GM21576 (cell line): ENCODE results near the gene SMIM43.
"Not testable (repeated sequence)": the region's sequence is repeated elsewhere in the genome, so short reads cannot be mapped to it uniquely, and the experiment has no call there.

Experiments used
- ATAC-seq: cut with Tn5 transposase; IDR thresholded peaks from one replicate; pipeline ENCODE4 v1.9.1; 2021; ENCODE audit warnings: mild to moderate bottlenecking, moderate library complexity; ENCODE audit not compliant: unreplicated experiment

Gene SMIM43

GRCh38 chr4:121784401-121784800, 19.4 kb upstream of the SMIM43 start:
- no peak for ATAC-seq

- ATAC-seq, result no peak
These were observed 18.2 kb upstream of the SMIM43 start for GRCh38 chr4:121783210-121783609.

- no peak for ATAC-seq
These were observed 14.1 kb upstream of the SMIM43 start for GRCh38 chr4:121778991-121779628.

GRCh38 chr4:121777625-121778024, 12.7 kb upstream of the SMIM43 start:
- ATAC-seq, result no peak

GRCh38 chr4:121776610-121777401, 11.8 kb upstream of the SMIM43 start:
- ATAC-seq, result no peak

- ATAC-seq, result no peak
These were observed 8.9 kb upstream of the SMIM43 start for GRCh38 chr4:121773883-121774282.

GRCh38 chr4:121771869-121772268, 6.9 kb upstream of the SMIM43 start:
- ATAC-seq, result no peak

- ATAC-seq, result no peak
These were observed 4.4 kb upstream of the SMIM43 start for GRCh38 chr4:121769341-121769740.

GRCh38 chr4:121767166-121767565, 2.2 kb upstream of the SMIM43 start:
- ATAC-seq, result no peak

GRCh38 chr4:121765971-121766538, 1.1 kb upstream of the SMIM43 start:
- no peak for ATAC-seq

- no peak for ATAC-seq
These were observed 373 bp upstream of the SMIM43 start for GRCh38 chr4:121765368-121765705.

- ATAC-seq, result no peak
These were observed 662 bp downstream of the SMIM43 start for GRCh38 chr4:121764303-121764701.

GRCh38 chr4:121760205-121760604, 4.8 kb downstream of the SMIM43 start:
- no peak for ATAC-seq

- ATAC-seq, result no peak
These were observed 5.9 kb downstream of the SMIM43 start for GRCh38 chr4:121758925-121759568.

GRCh38 chr4:121752142-121752541, 12.8 kb downstream of the SMIM43 start:
- not testable (repeated sequence) for ATAC-seq

- no peak for ATAC-seq
These were observed 15.7 kb downstream of the SMIM43 start for GRCh38 chr4:121749225-121749624.

GRCh38 chr4:121742794-121743193, 22.2 kb downstream of the SMIM43 start:
- no peak for ATAC-seq

- ATAC-seq, result no peak
These were observed 23.2 kb downstream of the SMIM43 start for GRCh38 chr4:121741751-121742150.

GRCh38 chr4:121740796-121741409, 24.1 kb downstream of the SMIM43 start:
- ATAC-seq, result no peak

- no peak for ATAC-seq
These were observed 25.4 kb downstream of the SMIM43 start for GRCh38 chr4:121739575-121739974.

GRCh38 chr4:121738780-121739535, 26.0 kb downstream of the SMIM43 start:
- ATAC-seq, result no peak
